Right lobe of liver (tissue), 4 donors: Measurements from ENCODE around the gene CDC42SE1.

Source experiments
- POLR2A ChIP-seq: fragments of 450-650 bp; IDR thresholded peaks from one replicate; pipeline ENCODE4 v1.6.1; 2017; ENCODE audit warnings: antibody characterized with exemption, mild to moderate bottlenecking
- TF ChIP-seq, protein P1 (sequence below), 4 donors: fragments of 200-600 bp in 3 of 4; fragments of 450-650 bp in 1 of 4; IDR thresholded peaks; one replicate each; pipeline versions ENCODE4 v1.5.1 to v1.8.0; 2016 to 2022; ENCODE audit warnings: antibody characterized with exemption in 4 of 4, mild to moderate bottlenecking in 2 of 4
- donor health status: DM: no; HTN: no; CAD: no.
- donor health status: DM: no; HTN: no; CAD: no.
- donor health status: DM: no; HTN: yes; CAD: no.

DNA sequence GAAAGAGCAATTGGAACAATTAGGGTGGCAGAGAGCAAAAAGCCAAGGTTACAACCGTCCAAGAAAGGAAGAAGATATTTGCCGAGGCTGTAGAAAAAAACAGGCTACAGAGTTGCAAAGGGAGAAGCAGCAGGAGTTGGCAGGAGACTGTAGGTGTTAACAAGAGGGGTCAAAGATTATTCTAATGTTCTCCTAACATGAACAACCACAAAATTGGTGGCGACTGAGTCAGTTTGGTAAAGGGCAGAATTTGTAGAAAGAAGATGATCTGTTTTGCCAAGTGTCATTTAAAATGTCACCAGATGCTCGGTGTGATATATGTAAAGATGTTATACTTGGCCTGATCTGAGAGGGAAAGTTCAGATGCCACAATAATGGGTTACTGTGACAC, 51.6 kb downstream of the CDC42SE1 start:
- TF ChIP-seq, protein P1, sequence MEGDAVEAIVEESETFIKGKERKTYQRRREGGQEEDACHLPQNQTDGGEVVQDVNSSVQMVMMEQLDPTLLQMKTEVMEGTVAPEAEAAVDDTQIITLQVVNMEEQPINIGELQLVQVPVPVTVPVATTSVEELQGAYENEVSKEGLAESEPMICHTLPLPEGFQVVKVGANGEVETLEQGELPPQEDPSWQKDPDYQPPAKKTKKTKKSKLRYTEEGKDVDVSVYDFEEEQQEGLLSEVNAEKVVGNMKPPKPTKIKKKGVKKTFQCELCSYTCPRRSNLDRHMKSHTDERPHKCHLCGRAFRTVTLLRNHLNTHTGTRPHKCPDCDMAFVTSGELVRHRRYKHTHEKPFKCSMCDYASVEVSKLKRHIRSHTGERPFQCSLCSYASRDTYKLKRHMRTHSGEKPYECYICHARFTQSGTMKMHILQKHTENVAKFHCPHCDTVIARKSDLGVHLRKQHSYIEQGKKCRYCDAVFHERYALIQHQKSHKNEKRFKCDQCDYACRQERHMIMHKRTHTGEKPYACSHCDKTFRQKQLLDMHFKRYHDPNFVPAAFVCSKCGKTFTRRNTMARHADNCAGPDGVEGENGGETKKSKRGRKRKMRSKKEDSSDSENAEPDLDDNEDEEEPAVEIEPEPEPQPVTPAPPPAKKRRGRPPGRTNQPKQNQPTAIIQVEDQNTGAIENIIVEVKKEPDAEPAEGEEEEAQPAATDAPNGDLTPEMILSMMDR (IDR thresholded peaks at IDR 0.05), result no peak
- TF ChIP-seq POLR2A, result no peak
